ENCODE results near the gene BAHCC1. TPM values are rescaled to one million over a fixed set of nuclear protein-coding genes. Genes with fewer than 3 reads are reported as not detected.

The BAHCC1 gene
- total RNA-seq, 3 donors from 2014 or later: 7.4 to 17.0 (median 11.7) TPM

- Histone ChIP-seq H3K27me3 (no peaks in the 10 kb centered on the region), H3K27ac (peak overlapping the region; percentile 96), H3K9me3 (no peaks in the 10 kb centered on the region), H3K4me1 (peaks cover 12% of the 10 kb centered on the region in 2 donors), H3K4me3 (peak overlapping the region in 2 of 3 donors; percentile 82 to 90), H3K36me3 (no peaks in the 10 kb centered on the region)
- no peak for DNase-seq (ENCODE audit: low spot score in 2 of 2)
- intact Hi-C loops (cut with DNase I; ENCODE audit: low total_unique reads): no loop called here
- no peak for TF ChIP-seq POLR2AphosphoS5 (IDR thresholded peaks at IDR 0.05)
- TF ChIP-seq CTCF (IDR thresholded peaks at IDR 0.05): no peak
- no peak for TF ChIP-seq POLR2A (IDR thresholded peaks at IDR 0.05)
These were observed 3.8 kb upstream of the BAHCC1 start for GRCh38 chr17:81391293-81391935.

DNA sequence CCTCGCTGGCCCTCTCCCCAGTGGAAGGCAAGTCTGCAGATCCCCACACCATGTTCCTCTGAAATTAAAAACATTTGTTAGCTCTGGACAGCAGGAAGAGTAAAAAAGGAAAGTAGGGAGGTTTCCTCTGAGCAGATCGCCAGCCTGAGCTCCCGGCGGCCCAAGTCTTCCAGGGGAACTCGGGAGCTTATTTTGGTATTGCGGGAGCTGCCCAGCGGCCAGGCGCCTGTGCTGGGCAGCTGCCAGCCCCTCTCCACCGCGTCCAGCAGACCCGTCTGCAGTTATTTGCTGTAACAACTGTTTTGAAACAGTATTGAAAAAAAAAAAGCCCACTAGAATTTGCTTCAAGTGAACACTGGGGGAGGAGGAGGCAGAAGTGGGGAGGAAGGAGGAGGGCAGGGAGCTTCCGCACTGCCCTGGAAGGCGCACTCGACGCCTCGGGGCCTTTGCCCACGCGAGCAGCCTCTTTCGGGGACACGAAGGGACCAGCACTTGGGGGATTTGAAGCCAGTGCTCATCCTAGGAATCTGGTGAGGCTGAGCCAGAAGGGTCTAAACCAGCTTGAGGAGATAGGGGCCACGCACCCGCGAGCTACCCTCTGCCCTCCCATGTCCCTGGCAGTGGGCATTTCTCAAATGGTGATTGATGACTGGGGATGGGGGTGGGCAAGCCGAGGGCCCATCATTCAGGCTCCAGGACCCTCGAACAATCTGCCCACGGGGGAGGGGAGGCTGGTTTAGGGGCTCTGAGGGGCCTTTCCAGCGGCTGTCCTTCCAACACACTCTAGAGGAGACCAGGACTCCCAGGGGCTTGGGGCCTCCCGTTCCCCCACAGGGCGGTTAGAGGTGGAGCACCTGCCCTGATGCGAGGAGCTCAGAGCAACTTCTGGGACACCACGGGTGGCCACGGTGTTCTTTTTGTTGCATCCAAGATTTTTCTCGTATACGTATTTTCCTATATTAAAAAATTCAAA lies 3.0 kb upstream of the BAHCC1 start:
- Histone ChIP-seq H3K4me3 (peak overlapping the region; percentile 60 to 90 (median 82)), H3K9me3 (no peaks in the 10 kb centered on the region), H3K36me3 (no peaks in the 10 kb centered on the region), H3K27ac (peak overlapping the region; percentile 96), H3K27me3 (no peaks in the 10 kb centered on the region), H3K4me1 (peaks cover 12% of the 10 kb centered on the region in 2 donors)
- TF ChIP-seq CTCF (IDR thresholded peaks at IDR 0.05): no peak
- TF ChIP-seq POLR2A (IDR thresholded peaks at IDR 0.05): no peak
- TF ChIP-seq POLR2AphosphoS5 (IDR thresholded peaks at IDR 0.05): peak; percentile 34 to 54 (median 50)
- intact Hi-C loops (cut with DNase I; ENCODE audit: low total_unique reads): loop anchor here (2.0 kb wide), 2 partner anchors 53 to 91 kb away; no protein-coding TSS in a partner anchor
- DNase-seq (ENCODE audit: low spot score in 2 of 2): no peak

DNA sequence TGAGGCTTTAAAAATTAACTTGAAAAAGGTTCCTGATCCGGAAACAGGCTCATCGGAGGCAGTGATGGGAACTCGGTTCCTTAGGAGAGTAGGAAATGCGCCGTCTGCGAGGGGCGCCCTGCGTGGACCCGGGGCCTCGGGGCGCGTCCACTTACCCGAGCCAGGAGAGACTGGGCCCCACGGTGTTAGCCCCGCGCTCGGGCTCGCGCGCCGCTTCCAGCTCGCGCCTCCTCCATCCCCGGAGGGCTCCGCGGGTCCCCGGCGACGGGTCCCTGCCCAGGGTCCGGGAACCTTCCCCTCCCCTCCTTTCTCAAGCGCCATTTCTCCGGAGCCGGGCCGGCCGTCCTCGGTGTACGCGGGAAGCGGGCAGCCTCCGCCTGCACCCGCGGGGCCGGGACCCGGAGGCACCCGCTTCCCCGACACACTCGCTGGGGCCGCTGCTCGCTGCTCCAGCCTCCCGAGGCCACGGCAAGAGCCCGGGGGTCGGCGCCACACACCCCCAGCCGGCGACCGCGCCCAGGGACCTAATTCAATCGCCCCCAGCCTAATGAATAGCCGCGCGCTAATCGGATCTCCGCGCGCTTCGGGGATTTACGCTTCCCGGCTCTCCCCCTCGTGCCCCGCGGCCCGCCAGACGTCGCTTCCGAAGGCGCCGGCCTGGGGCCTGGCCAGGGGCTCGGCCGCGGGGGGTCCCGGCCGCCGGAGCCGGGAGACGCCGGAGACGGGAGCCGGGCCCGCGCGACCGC lies 2.2 kb upstream of the BAHCC1 start:
- peaks cover 10 to 12% of the 10 kb centered on the region in 2 donors for H3K4me1 ChIP-seq
- H3K9me3 ChIP-seq: no peaks in the 10 kb centered on the region
- TF ChIP-seq CTCF (IDR thresholded peaks at IDR 0.05) (no peak), POLR2AphosphoS5 (IDR thresholded peaks at IDR 0.05) (peak in 2 of 3 donors; percentile 10), POLR2A (IDR thresholded peaks at IDR 0.05) (no peak)
- peak overlapping the region; percentile 96 for H3K27ac ChIP-seq
- H3K36me3 ChIP-seq: no peaks in the 10 kb centered on the region
- DNase-seq (ENCODE audit: low spot score in 2 of 2): no peak
- no peaks in the 10 kb centered on the region for H3K27me3 ChIP-seq
- intact Hi-C loops (cut with DNase I; ENCODE audit: low total_unique reads): loop anchor here (2.0 kb wide), 2 partner anchors 54 to 90 kb away; no protein-coding TSS in a partner anchor
- peak overlapping the region; percentile 60 to 90 (median 82) for H3K4me3 ChIP-seq

DNA sequence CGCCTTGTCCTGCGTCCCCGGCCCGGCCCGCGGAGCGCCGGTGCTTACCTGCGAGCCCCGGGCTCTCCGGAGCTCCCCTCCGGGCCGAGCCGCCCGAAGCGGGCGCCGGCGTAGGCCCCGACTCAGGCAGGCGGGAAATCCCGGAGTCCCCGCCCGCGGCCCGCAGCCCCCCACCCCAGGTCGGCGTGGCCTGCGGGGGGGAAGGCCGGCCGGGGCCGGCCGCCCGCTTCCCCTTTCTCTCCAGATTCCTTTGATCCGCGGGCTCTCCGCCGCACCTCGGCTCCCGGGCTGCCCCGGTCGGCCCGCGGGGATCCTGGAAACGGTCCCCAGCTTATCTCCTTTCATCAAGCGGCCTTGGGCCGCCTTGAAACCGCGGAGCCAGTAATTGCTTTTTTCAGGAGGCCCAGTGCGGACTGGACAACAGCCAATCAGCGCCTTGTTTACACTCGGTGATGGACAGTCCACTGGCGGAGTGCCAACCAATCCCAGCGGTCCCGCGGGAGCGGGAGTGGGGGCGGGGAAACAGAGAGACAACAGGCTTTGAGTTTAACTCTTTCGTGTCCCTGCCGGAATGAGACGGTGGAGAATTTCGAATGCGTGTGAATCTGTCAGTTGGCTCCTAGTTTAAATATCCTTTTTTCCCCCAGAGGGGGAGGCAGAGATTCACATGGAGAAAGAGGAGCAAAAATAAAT lies 1.4 kb upstream of the BAHCC1 start:
- Histone ChIP-seq H3K27ac (peak overlapping the region; percentile 96), H3K9me3 (no peaks in the 10 kb centered on the region), H3K4me1 (peaks cover 7% of the 10 kb centered on the region in 2 donors), H3K27me3 (no peaks in the 10 kb centered on the region), H3K36me3 (no peaks in the 10 kb centered on the region), H3K4me3 (peak overlapping the region; percentile 60 to 90 (median 82))
- peak in 2 of 3 donors; percentile 4 to 11 for TF ChIP-seq CTCF (IDR thresholded peaks at IDR 0.05)
- TF ChIP-seq POLR2AphosphoS5 (IDR thresholded peaks at IDR 0.05): peak; percentile 95 to 99 (median 98)
- TF ChIP-seq POLR2A (IDR thresholded peaks at IDR 0.05): peak; percentile 76
- DNase-seq (ENCODE audit: low spot score in 2 of 2): peak; percentile 100
- intact Hi-C loops (cut with DNase I; ENCODE audit: low total_unique reads): loop anchor here (2.0 kb wide), 2 partner anchors 55 to 89 kb away; no protein-coding TSS in a partner anchor
